B cell (primary cell): ENCODE measurements around the gene CFAP251. TPM values are rescaled to one million over a fixed set of nuclear protein-coding genes. Genes with fewer than 3 reads are reported as not detected.

Experiments used
- ATAC-seq: fragments of 200-7000 bp; cut with Tn5 transposase; one replicate; pipeline ENCODE4 v1.10.0; 2021; ENCODE audit warnings: low read depth, mild to moderate bottlenecking, moderate number of reproducible peaks, moderate library complexity
- CTCF ChIA-PET: fragments of 350-600 bp; sonication (Branson Sonifier 250); formaldehyde crosslinking; loops from one replicate; lab custom pipeline; 2021; ENCODE audit warnings: antibody characterized with exemption, inconsistent platforms; lab: Charles Lee
- POLR2A ChIA-PET: fragments of 350-600 bp; sonication (Branson Sonifier 250); formaldehyde crosslinking; loops from one replicate; lab custom pipeline; 2021; ENCODE audit warnings: antibody characterized with exemption; lab: Charles Lee
- DNase-seq: peaks from one replicate; pipeline ENCODE4 v3.0.0; 2013
- H2AFZ ChIP-seq: 2 replicates; pipeline ENCODE4 v1.6.1; 2012; ENCODE audit warnings: mild to moderate bottlenecking, low read depth, low read length; ENCODE audit not compliant: insufficient read depth, poor library complexity, severe bottlenecking
- H3K27ac ChIP-seq, 2 donors: 1 replicate in 1 of 2; 2 replicates in 1 of 2; pipeline ENCODE4 v1.5.1; 2012 to 2013; ENCODE audit warnings: low read length in 2 of 2, mild to moderate bottlenecking in 2 of 2, moderate library complexity in 1 of 2
- H3K27me3 ChIP-seq, 4 experiments: fragments of 200-600 bp in 1 of 4; sonication (generic) in 1 of 4; replicated peaks in 1 of 4; 1 replicate in 2 of 4; 2 replicates in 2 of 4; pipeline versions ENCODE4 v1.6.1 to v1.7.0; 2013 to 2016; ENCODE audit warnings: low read length in 3 of 4, mild to moderate bottlenecking in 2 of 4, mixed read lengths in 1 of 4, moderate library complexity in 1 of 4; ENCODE audit not compliant: insufficient read depth in 4 of 4, control insufficient read depth in 3 of 4; ENCODE audit errors: control extremely low read depth in 1 of 4
- H3K36me3 ChIP-seq, 2 experiments: replicated peaks in 1 of 2; 1 replicate in 1 of 2; 2 replicates in 1 of 2; pipeline versions ENCODE4 v1.6.1 to v1.7.1; 2013; ENCODE audit warnings: low read length in 1 of 2; ENCODE audit not compliant: insufficient read depth in 2 of 2, control insufficient read depth in 1 of 2; ENCODE audit errors: control extremely low read depth in 1 of 2, extremely low read depth in 1 of 2
- H3K4me1 ChIP-seq, 2 donors: fragments of 200-600 bp in 1 of 2; sonication (generic) in 1 of 2; 1 replicate in 1 of 2; 2 replicates in 1 of 2; pipeline versions ENCODE4 v1.5.1 to v1.6.1; 2013 to 2017; ENCODE audit warnings: low read length in 2 of 2; ENCODE audit not compliant: control insufficient read depth in 2 of 2, insufficient read depth in 2 of 2
- H3K4me2 ChIP-seq: replicated peaks from 2 replicates; pipeline ENCODE3; 2012; ENCODE audit warnings: mild to moderate bottlenecking, low read depth, low read length; ENCODE audit not compliant: poor library complexity, severe bottlenecking
- H3K4me3 ChIP-seq, 5 experiments: fragments of 200-600 bp in 1 of 5; sonication (generic) in 1 of 5; 1 replicate in 3 of 5; 2 replicates in 2 of 5; pipeline versions ENCODE4 v1.5.1 to v1.7.0; 2011 to 2016; ENCODE audit warnings: low read length in 4 of 5, mild to moderate bottlenecking in 4 of 5, low read depth in 2 of 5, control low read depth in 1 of 5, moderate library complexity in 1 of 5; ENCODE audit not compliant: insufficient read depth in 1 of 5; ENCODE audit errors: control extremely low read depth in 1 of 5, extremely low read depth in 1 of 5
- H3K79me2 ChIP-seq: fragments of 200-600 bp; sonication (generic); one replicate; pipeline ENCODE4 v1.6.0; 2016; ENCODE audit warnings: low read length; ENCODE audit not compliant: control insufficient read depth, insufficient read depth
- H3K9ac ChIP-seq: fragments of 200-600 bp; sonication (generic); 2 replicates; pipeline ENCODE4 v1.6.1; 2017; ENCODE audit warnings: mild to moderate bottlenecking, low read length, moderate library complexity
- H3K9me3 ChIP-seq, 3 donors: one replicate each; pipeline versions ENCODE4 v1.6.1 to v1.7.1; 2013; ENCODE audit warnings: low read length in 2 of 3; ENCODE audit not compliant: control insufficient read depth in 2 of 3, insufficient read depth in 1 of 3; ENCODE audit errors: control extremely low read depth in 1 of 3
- H4K20me1 ChIP-seq: 2 replicates; pipeline ENCODE4 v1.6.0; 2012; ENCODE audit warnings: mild to moderate bottlenecking, low read length; ENCODE audit not compliant: insufficient read depth, control insufficient read depth, poor library complexity, severe bottlenecking
- H3K27ac Mint-ChIP-seq: one replicate; pipeline ENCODE4 v1.8.0; 2021; ENCODE audit warnings: mixed read lengths
- H3K27me3 Mint-ChIP-seq: one replicate; pipeline ENCODE4 v1.8.0; 2021; ENCODE audit warnings: mixed read lengths
- H3K4me1 Mint-ChIP-seq: one replicate; pipeline ENCODE4 v1.8.0; 2021; ENCODE audit warnings: mixed read lengths
- H3K4me3 Mint-ChIP-seq: one replicate; pipeline ENCODE4 v1.8.0; 2021; ENCODE audit warnings: mixed read lengths
- H3K9me3 Mint-ChIP-seq: one replicate; pipeline ENCODE4 v1.8.0; 2022; ENCODE audit warnings: mixed read lengths; ENCODE audit not compliant: insufficient read depth
- CTCF ChIP-seq: fragments of 200-600 bp; IDR thresholded peaks from one replicate; pipeline ENCODE4 v1.8.0; 2022; ENCODE audit warnings: antibody characterized with exemption, mild to moderate bottlenecking
- EZH2 ChIP-seq: IDR thresholded peaks from 2 replicates; pipeline ENCODE4 v1.6.1; 2012; ENCODE audit warnings: borderline replicate concordance, low read depth, mild to moderate bottlenecking, moderate library complexity, low read length; ENCODE audit not compliant: insufficient read depth, poor library complexity, severe bottlenecking
- WGBS: methylation state at CpG from one replicate; pipeline ENCODE4 v1.1.5; 2013; ENCODE audit warnings: missing lambda C conversion rate; ENCODE audit not compliant: insufficient coverage; 5-methylcytosine and 5-hydroxymethylcytosine counted together
- intact Hi-C: fragments of 100-400 bp; cut with micrococcal nuclease; formaldehyde crosslinking; loops from one replicate; pipeline ENCODE4 v1.10.0; 2022
- polyA plus RNA-seq: library from polyadenylated mRNA; depleted of rRNA; stranded (reverse); fragments of >200 nt; gene quantifications from 2 replicates; pipeline ENCODE4 v1.2.3, GENCODE V29; 2012
- total RNA-seq, 2 donors: library from RNA; stranded (reverse); fragments of 120-200 nt in 1 of 2; gene quantifications; 1 replicate in 1 of 2; 2 replicates in 1 of 2; pipeline versions ENCODE4 v1.2.3 to v1.2.4, GENCODE V29; 2013 to 2022

CFAP251 gene
- total and polyA plus RNA-seq, 2 donors (not counting 1 experiment from before 2014, with no cell fraction given), result 0.22 to 1.6 TPM

GRCh38 chr12:121871467-121871866 is 46.9 kb upstream of the CFAP251 start:
- Mint-ChIP-seq H3K27ac (no peak overlapping the region), H3K4me1 (peaks cover 3% of the 10 kb centered on the region), H3K4me3 (no peak overlapping the region), H3K27me3 (no peaks in the 10 kb centered on the region), H3K9me3 (no peaks in the 10 kb centered on the region)
- H4K20me1 ChIP-seq, result no peaks in the 10 kb centered on the region
- 76% methylated on average over 2 of the region's 3 CpGs for WGBS
- no peak for TF ChIP-seq CTCF
- no peak for TF ChIP-seq EZH2
- no peak overlapping the region for H3K27ac ChIP-seq
- intact Hi-C loops, result no loop called here
- DNase-seq (no peak), ATAC-seq (no peak)
- no peaks in the 10 kb centered on the region for H3K36me3 ChIP-seq
- no peaks in the 10 kb centered on the region for H3K27me3 ChIP-seq
- no peak overlapping the region for H3K4me3 ChIP-seq
- POLR2A ChIA-PET, result no interaction called here
- no peaks in the 10 kb centered on the region for H3K9me3 ChIP-seq
- H3K9ac ChIP-seq, result no peak overlapping the region
- CTCF ChIA-PET, result no interaction called here
- H2AFZ ChIP-seq, result no peak overlapping the region
- H3K4me2 ChIP-seq, result no peak overlapping the region
- peaks cover 0 to 5% of the 10 kb centered on the region in 2 donors for H3K4me1 ChIP-seq
- H3K79me2 ChIP-seq, result no peaks in the 10 kb centered on the region

- peaks cover 3% of the 10 kb centered on the region for H3K4me1 Mint-ChIP-seq
Measured at GRCh38 chr12:121872546-121873215, 45.7 kb upstream of the CFAP251 start.

More at GRCh38 chr12:121872546-121873215, 45.7 kb upstream of the CFAP251 start:
- 77% methylated on average over 4 of the region's 5 CpGs for WGBS
- H3K27me3 Mint-ChIP-seq, result no peaks in the 10 kb centered on the region
- no peaks in the 10 kb centered on the region for H3K27me3 ChIP-seq
- H3K36me3 ChIP-seq, result no peaks in the 10 kb centered on the region
- H3K4me2 ChIP-seq, result no peak overlapping the region
- no peaks in the 10 kb centered on the region for H4K20me1 ChIP-seq
- no peak overlapping the region for H3K4me3 ChIP-seq
- peaks cover 0 to 5% of the 10 kb centered on the region in 2 donors for H3K4me1 ChIP-seq
- no peak overlapping the region for H3K9ac ChIP-seq
- no peak overlapping the region for H3K4me3 Mint-ChIP-seq
- no peak for TF ChIP-seq CTCF
- TF ChIP-seq EZH2, result no peak
- CTCF ChIA-PET, result no interaction called here
- no peak overlapping the region for H2AFZ ChIP-seq
- no peak overlapping the region for H3K27ac Mint-ChIP-seq
- H3K9me3 ChIP-seq, result no peaks in the 10 kb centered on the region
- H3K27ac ChIP-seq, result no peak overlapping the region
- POLR2A ChIA-PET, result no interaction called here
- no peak for DNase-seq
- no peaks in the 10 kb centered on the region for H3K9me3 Mint-ChIP-seq
- no peaks in the 10 kb centered on the region for H3K79me2 ChIP-seq
- ATAC-seq, result no peak
- intact Hi-C loops, result no loop called here
